T-cell (primary cell): ENCODE results near the gene SNAPIN. TPM values are rescaled to one million over a fixed set of nuclear protein-coding genes. Genes with fewer than 3 reads are reported as not detected.

Source experiments
- ATAC-seq, 4 experiments: fragments of 200-7000 bp in 3 of 4; fragments of 150-1000 bp in 1 of 4; cut with Tn5 transposase; replicated peaks in 1 of 4; 1 replicate in 3 of 4; 2 replicates in 1 of 4; pipeline ENCODE4 v1.10.0; 2021; ENCODE audit warnings: moderate library complexity in 3 of 4, mild to moderate bottlenecking in 2 of 4, moderate number of reproducible peaks in 1 of 4
- CTCF ChIA-PET, 2 donors: fragments of 300-600 bp; sonication (Branson Sonifier 250); formaldehyde crosslinking; loops; one replicate each; lab custom pipeline; 2022; ENCODE audit warnings: antibody characterized with exemption in 2 of 2; lab: Charles Lee
- POLR2A ChIA-PET, 2 donors: fragments of 300-600 bp; sonication (Branson Sonifier 250); formaldehyde crosslinking; loops; one replicate each; lab custom pipeline; 2022; ENCODE audit warnings: antibody characterized with exemption in 2 of 2; lab: Charles Lee
- DNase-seq, 35 experiments: peaks; one replicate each; pipeline versions ENCODE4 v3.0.0 to v3.0.0-alpha.2; 2013 to 2023
- H3K27ac ChIP-seq: one replicate; pipeline ENCODE4 v1.5.1; 2013; ENCODE audit warnings: low read length
- H3K27me3 ChIP-seq, 2 experiments: replicated peaks in 1 of 2; 1 replicate in 1 of 2; 2 replicates in 1 of 2; pipeline versions ENCODE4 v1.6.1 to v1.7.0; 2013; ENCODE audit warnings: low read length in 1 of 2, mixed read lengths in 1 of 2; ENCODE audit not compliant: control insufficient read depth in 2 of 2, insufficient read depth in 2 of 2; ENCODE audit errors: extremely low read depth in 1 of 2
- H3K36me3 ChIP-seq, 2 donors: 1 replicate in 1 of 2; 2 replicates in 1 of 2; pipeline versions ENCODE4 v1.6.1 to v1.7.0; 2013; ENCODE audit warnings: low read length in 1 of 2; ENCODE audit not compliant: control insufficient read depth in 2 of 2, insufficient read depth in 1 of 2; ENCODE audit errors: extremely low read depth in 1 of 2
- H3K4me1 ChIP-seq, 2 experiments: 1 replicate in 1 of 2; 2 replicates in 1 of 2; pipeline versions ENCODE4 v1.6.1 to v1.7.0; 2013; ENCODE audit warnings: low read length in 2 of 2, mixed read lengths in 1 of 2; ENCODE audit not compliant: insufficient read depth in 2 of 2, control insufficient read depth in 1 of 2; ENCODE audit errors: extremely low read depth in 1 of 2
- H3K4me3 ChIP-seq, 2 donors: 1 replicate in 1 of 2; 2 replicates in 1 of 2; pipeline versions ENCODE4 v1.5.1 to v1.7.0; 2013; ENCODE audit warnings: mild to moderate bottlenecking in 2 of 2, low read length in 1 of 2, moderate library complexity in 1 of 2; ENCODE audit not compliant: control insufficient read depth in 1 of 2; ENCODE audit errors: extremely low read depth in 1 of 2
- H3K9me3 ChIP-seq: 2 replicates; pipeline ENCODE4 v1.7.0; 2013
- H3K27ac Mint-ChIP-seq, 2 donors: one replicate each; pipeline ENCODE4 v1.8.0; 2020 to 2021; ENCODE audit warnings: mild to moderate bottlenecking in 2 of 2, mixed read lengths in 2 of 2
- H3K27me3 Mint-ChIP-seq, 2 donors: one replicate each; pipeline ENCODE4 v1.8.0; 2021 to 2022; ENCODE audit warnings: mixed read lengths in 2 of 2
- H3K36me3 Mint-ChIP-seq: one replicate; pipeline ENCODE4 v1.8.0; 2021; ENCODE audit warnings: mixed read lengths
- H3K4me1 Mint-ChIP-seq, 3 donors: one replicate each; pipeline ENCODE4 v1.8.0; 2020 to 2022; ENCODE audit warnings: mixed read lengths in 3 of 3, mild to moderate bottlenecking in 1 of 3
- H3K4me3 Mint-ChIP-seq, 3 donors: one replicate each; pipeline ENCODE4 v1.8.0; 2020 to 2022; ENCODE audit warnings: mild to moderate bottlenecking in 3 of 3, mixed read lengths in 3 of 3, moderate library complexity in 3 of 3
- H3K9me3 Mint-ChIP-seq, 3 donors: one replicate each; pipeline ENCODE4 v1.8.0; 2020 to 2022; ENCODE audit warnings: mixed read lengths in 3 of 3
- WGBS: methylation state at CpG from one replicate; pipeline ENCODE4 v1.1.5; 2013; ENCODE audit warnings: missing lambda C conversion rate; ENCODE audit not compliant: insufficient coverage; 5-methylcytosine and 5-hydroxymethylcytosine counted together
- total RNA-seq, 35 experiments: library from RNA in 6 of 35; stranded (reverse) in 6 of 35; fragments of 120-200 nt in 1 of 35; gene quantifications; one replicate each; pipeline versions ENCODE4 v1.2.1 to v1.2.4 and lab custom pipeline; 2013 to 2026

Gene SNAPIN
- total RNA-seq, 5 donors from 2014 or later (not counting 1 experiment from before 2014, with no cell fraction given), result 16.1 to 29.8 (median 26.6) TPM

DNA sequence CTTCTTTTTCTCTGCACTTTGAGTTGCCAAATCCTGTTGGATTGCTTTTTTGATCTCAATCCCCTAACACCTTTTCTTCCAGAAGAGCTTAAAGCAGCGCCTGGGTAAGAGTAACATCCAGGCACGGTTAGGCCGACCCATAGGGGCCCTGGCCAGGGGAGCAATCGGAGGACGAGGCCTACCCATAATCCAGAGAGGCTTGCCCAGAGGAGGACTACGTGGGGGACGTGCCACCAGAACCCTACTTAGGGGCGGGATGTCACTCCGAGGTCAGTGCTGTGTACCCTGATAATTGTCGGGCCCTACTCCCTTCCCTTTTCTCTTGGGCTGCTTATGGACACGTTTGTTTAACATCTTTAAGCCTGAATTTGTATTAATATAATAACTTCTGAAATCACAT lies 16.3 kb upstream of the SNAPIN start:
- H3K4me1 ChIP-seq, result peaks cover 9 to 23% of the 10 kb centered on the region in 2 experiments
- WGBS, result 100% methylated on average over 5 of the region's 11 CpGs
- ATAC-seq (no peak), DNase-seq (peak in 1 of 35 experiments; percentile 17)
- no peak overlapping the region for H3K4me3 ChIP-seq
- peaks cover 22 to 96% of the 10 kb centered on the region in 2 donors for H3K36me3 ChIP-seq
- no peaks in the 10 kb centered on the region for H3K27me3 ChIP-seq
- Mint-ChIP-seq H3K27ac (peak overlapping the region in 1 of 2 donors; percentile 59), H3K4me1 (peaks cover 68 to 76% (median 69%) of the 10 kb centered on the region in 3 donors), H3K4me3 (no peak overlapping the region), H3K9me3 (no peaks in the 10 kb centered on the region), H3K27me3 (no peaks in the 10 kb centered on the region), H3K36me3 (peaks cover 52% of the 10 kb centered on the region)
- CTCF ChIA-PET, result no interaction called here
- H3K27ac ChIP-seq, result no peak overlapping the region
- H3K9me3 ChIP-seq, result no peaks in the 10 kb centered on the region
- POLR2A ChIA-PET, result interaction anchor here in 1 of 2 donors (0.6 kb wide), 1 partner anchor 9 kb away, joined by 9 read pairs; no protein-coding TSS in a partner anchor

DNA sequence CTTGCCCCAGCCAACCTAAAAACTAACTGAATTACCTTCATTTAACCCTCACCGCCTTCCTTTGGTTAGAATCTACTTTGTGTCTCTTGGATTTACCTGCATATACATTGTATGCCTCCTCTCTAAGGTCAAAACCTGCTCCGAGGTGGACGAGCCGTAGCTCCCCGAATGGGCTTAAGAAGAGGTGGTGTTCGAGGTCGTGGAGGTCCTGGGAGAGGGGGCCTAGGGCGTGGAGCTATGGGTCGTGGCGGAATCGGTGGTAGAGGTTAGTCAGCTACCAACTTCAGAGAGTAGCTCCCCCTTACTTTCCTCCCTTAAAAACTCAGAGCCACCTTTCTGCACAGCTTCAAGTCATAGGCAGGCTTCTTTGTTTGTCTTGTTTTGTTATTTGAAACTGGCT lies 15.4 kb upstream of the SNAPIN start:
- DNase-seq (peak in 1 of 35 experiments; percentile 11), ATAC-seq (no peak)
- no peaks in the 10 kb centered on the region for H3K27me3 ChIP-seq
- peaks cover 9 to 30% of the 10 kb centered on the region in 2 experiments for H3K4me1 ChIP-seq
- WGBS, result 93% methylated on average over 3 of the region's 11 CpGs
- peak overlapping the region; percentile 60 to 87 for H3K27ac Mint-ChIP-seq
- H3K4me3 Mint-ChIP-seq, result no peak overlapping the region
- H3K4me1 Mint-ChIP-seq, result peaks cover 70 to 74% (median 70%) of the 10 kb centered on the region in 3 donors
- peaks cover 19 to 91% of the 10 kb centered on the region in 2 donors for H3K36me3 ChIP-seq
- H3K36me3 Mint-ChIP-seq, result peaks cover 50% of the 10 kb centered on the region
- no peak overlapping the region for H3K27ac ChIP-seq
- no peaks in the 10 kb centered on the region for H3K27me3 Mint-ChIP-seq
- POLR2A ChIA-PET, result interaction anchor here in 1 of 2 donors (0.6 kb wide), 1 partner anchor 9 kb away, joined by 4 read pairs; the partner anchor contains the start of gene CHTOP
- H3K9me3 ChIP-seq, result no peaks in the 10 kb centered on the region
- no peaks in the 10 kb centered on the region for H3K9me3 Mint-ChIP-seq
- CTCF ChIA-PET, result interaction anchor here in 1 of 2 donors (0.6 kb wide), 1 partner anchor 100 kb away, joined by 3 read pairs; no protein-coding TSS in a partner anchor
- H3K4me3 ChIP-seq, result no peak overlapping the region

DNA sequence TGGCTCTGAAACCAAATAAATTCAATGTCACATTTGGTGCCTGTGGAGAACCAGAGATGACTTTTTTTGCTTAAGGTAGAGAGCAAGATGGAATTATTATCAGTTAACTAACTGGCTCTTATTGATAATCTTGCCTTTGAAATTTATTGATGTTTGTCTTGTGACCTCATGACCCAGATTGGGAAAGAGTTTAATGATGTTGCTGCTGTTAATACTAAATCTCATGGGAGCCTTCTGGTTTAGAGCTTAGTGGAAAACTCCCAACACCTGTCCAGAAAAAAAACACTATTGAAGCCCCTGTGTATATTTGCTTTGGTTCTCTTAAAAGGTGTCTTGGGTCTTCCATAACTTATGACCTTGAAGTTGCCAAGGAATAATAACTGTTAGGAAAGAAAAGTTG lies 14.7 kb upstream of the SNAPIN start:
- H3K27me3 Mint-ChIP-seq, result no peaks in the 10 kb centered on the region
- Histone ChIP-seq H3K27me3 (no peaks in the 10 kb centered on the region), H3K27ac (no peak overlapping the region), H3K4me3 (no peak overlapping the region), H3K36me3 (peaks cover 15 to 84% of the 10 kb centered on the region in 2 donors), H3K4me1 (peaks cover 11 to 37% of the 10 kb centered on the region in 2 experiments), H3K9me3 (no peaks in the 10 kb centered on the region)
- H3K9me3 Mint-ChIP-seq, result no peaks in the 10 kb centered on the region
- H3K4me3 Mint-ChIP-seq, result no peak overlapping the region
- H3K27ac Mint-ChIP-seq, result peak overlapping the region; percentile 25 to 87
- DNase-seq (no peak), ATAC-seq (no peak)
- H3K36me3 Mint-ChIP-seq, result peaks cover 50% of the 10 kb centered on the region
- H3K4me1 Mint-ChIP-seq, result peaks cover 71 to 74% (median 73%) of the 10 kb centered on the region in 3 donors
- POLR2A ChIA-PET, result interaction anchor here in 1 of 2 donors (0.6 to 0.8 kb wide), 2 partner anchors 8 to 21 kb away, joined by 3 read pairs; no protein-coding TSS in a partner anchor
- CTCF ChIA-PET, result no interaction called here

DNA sequence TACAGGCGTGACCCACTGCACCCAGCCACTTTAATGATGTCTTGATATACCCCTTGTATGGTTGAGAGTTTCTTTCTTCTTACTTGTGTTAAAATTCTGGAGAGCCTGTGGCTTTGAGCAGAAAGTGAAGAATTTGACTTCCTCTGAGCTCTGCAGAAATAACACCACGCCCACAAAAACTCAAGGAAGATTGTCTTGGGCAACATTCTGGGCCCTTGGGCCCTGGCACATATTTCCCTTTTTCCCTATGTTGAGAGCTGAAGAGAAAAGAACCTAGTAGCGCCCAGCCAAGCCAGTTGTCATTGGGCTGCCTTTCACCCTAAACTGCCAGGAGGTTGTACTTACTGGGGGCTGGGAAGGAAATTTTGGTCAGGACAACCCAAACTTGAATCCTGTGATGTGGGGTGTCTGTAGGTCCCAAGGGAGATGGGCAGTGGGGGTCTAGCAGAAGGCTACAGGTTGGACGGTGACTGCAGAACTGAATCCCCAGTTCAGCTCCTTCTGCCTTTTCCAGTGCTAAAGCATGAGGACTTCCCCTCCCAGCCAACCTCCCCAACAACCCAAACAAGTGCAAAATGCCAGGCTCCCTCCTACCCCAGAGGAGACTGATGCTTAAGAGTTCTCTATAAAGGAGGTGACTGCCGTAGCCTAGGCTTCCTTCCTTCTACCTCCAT lies 11.7 kb upstream of the SNAPIN start:
- peaks cover 44% of the 10 kb centered on the region for H3K36me3 Mint-ChIP-seq
- POLR2A ChIA-PET, result interaction anchor here in 1 of 2 donors (1.7 kb wide), 1 partner anchor 13 kb away, joined by 6 read pairs; the partner anchor contains the start of gene CHTOP
- no peaks in the 10 kb centered on the region for H3K27me3 Mint-ChIP-seq
- CTCF ChIA-PET, result interaction anchor here (0.6 to 1.4 kb wide), 2 partner anchors 13 to 1909 kb away, joined by 3 to 4 read pairs; partner anchors contain the start of gene CHTOP (in 1 of the 2)
- peak in 1 of 35 experiments; percentile 20 for DNase-seq
- no peaks in the 10 kb centered on the region for H3K9me3 Mint-ChIP-seq
- peaks cover 15 to 55% of the 10 kb centered on the region in 2 donors for H3K36me3 ChIP-seq
- H3K4me1 Mint-ChIP-seq, result peaks cover 70 to 82% (median 73%) of the 10 kb centered on the region in 3 donors
- no peaks in the 10 kb centered on the region for H3K9me3 ChIP-seq
- WGBS, result no CpG with 5 or more reads among the region's 5 CpGs
- H3K27me3 ChIP-seq, result no peaks in the 10 kb centered on the region
- peaks cover 25 to 53% of the 10 kb centered on the region in 2 experiments for H3K4me1 ChIP-seq
- no peak for ATAC-seq
- H3K4me3 ChIP-seq, result no peak overlapping the region
- H3K27ac ChIP-seq, result no peak overlapping the region
- peak overlapping the region; percentile 72 to 79 for H3K27ac Mint-ChIP-seq
- peak overlapping the region in 1 of 3 donors; percentile 68 for H3K4me3 Mint-ChIP-seq

DNA sequence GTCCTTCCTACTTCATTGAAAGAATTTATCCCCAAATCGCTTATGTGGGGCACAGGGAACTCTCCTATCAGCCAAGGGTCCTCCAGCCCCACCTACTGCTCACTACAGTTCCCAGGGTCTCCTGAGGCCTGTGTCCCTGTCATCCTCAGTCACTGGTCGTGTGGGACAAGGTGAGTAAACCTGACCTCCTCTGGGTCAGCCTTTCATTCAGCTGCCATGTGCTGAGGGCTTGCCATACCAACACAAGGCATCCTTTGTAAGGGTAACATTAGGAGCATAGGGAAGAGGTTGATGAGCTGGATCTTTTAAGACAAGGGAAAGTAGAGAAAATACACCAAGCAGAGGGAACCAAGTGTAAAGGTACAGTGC lies 11.2 kb upstream of the SNAPIN start:
- WGBS, result 80% methylated on average over 2 of the region's 2 CpGs
- Histone ChIP-seq H3K27me3 (no peaks in the 10 kb centered on the region), H3K9me3 (no peaks in the 10 kb centered on the region), H3K36me3 (peaks cover 10 to 49% of the 10 kb centered on the region in 2 donors), H3K27ac (no peak overlapping the region), H3K4me3 (no peak overlapping the region), H3K4me1 (peaks cover 25 to 48% of the 10 kb centered on the region in 2 experiments)
- POLR2A ChIA-PET, result interaction anchor here in 1 of 2 donors (1.7 kb wide), 1 partner anchor 13 kb away, joined by 6 read pairs; the partner anchor contains the start of gene CHTOP
- CTCF ChIA-PET, result interaction anchor here (0.6 to 1.4 kb wide), 2 partner anchors 13 to 1910 kb away, joined by 3 to 4 read pairs; partner anchors contain the start of gene CHTOP (in 1 of the 2)
- Mint-ChIP-seq H3K27me3 (no peaks in the 10 kb centered on the region), H3K9me3 (no peaks in the 10 kb centered on the region), H3K27ac (peak overlapping the region; percentile 13 to 81), H3K4me1 (peaks cover 66 to 78% (median 70%) of the 10 kb centered on the region in 3 donors), H3K4me3 (peak overlapping the region in 1 of 3 donors; percentile 68), H3K36me3 (peaks cover 40% of the 10 kb centered on the region)
- ATAC-seq (no peak), DNase-seq (no peak)

DNA sequence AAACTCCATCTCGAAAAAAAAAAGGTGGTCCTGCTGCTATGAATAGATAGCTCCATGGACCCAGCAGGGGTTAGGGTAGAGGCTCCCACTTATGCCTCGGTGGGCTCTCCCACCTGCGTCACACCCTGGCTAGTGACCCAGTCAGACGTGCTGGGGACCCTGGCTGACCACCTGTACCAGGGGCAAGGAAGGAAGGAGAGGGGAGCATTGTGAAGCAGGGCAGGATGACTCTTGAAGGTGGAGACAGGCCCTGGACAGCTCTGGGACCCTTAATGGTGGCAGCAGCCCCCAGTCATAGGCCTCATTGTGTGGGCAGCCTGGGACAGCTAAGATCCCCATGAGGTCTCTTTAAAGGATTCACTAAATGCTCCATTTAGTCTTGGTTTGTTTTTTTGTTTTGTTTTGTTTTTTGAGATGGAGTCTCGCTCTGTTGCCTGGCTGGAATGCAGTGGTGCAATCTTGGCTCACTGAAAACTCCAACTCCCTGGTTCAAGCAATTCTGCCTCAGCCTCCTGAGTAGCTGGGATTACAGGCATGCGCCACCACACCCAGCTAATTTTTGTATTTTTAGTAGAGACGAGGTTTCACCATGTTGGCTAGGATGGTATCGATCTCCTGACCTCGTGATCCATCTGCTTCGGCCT lies 10.4 kb upstream of the SNAPIN start:
- WGBS, result 94% methylated on average over 6 of the region's 10 CpGs
- Mint-ChIP-seq H3K27me3 (no peaks in the 10 kb centered on the region), H3K27ac (peak overlapping the region; percentile 95 to 96), H3K36me3 (peaks cover 37% of the 10 kb centered on the region), H3K9me3 (no peaks in the 10 kb centered on the region), H3K4me3 (peak overlapping the region in 1 of 3 donors; percentile 68), H3K4me1 (peaks cover 60 to 70% (median 67%) of the 10 kb centered on the region in 3 donors)
- no peak overlapping the region for H3K27ac ChIP-seq
- no peak overlapping the region for H3K4me3 ChIP-seq
- H3K36me3 ChIP-seq, result peaks cover 10 to 41% of the 10 kb centered on the region in 2 donors
- no peaks in the 10 kb centered on the region for H3K9me3 ChIP-seq
- ChIA-PET POLR2A (interaction anchor here in 1 of 2 donors (0.6 to 1.0 kb wide), 2 partner anchors 14 to 77 kb away, joined by 3 to 4 read pairs; partner anchors contain the start of gene CHTOP), CTCF (interaction anchor here in 1 of 2 donors (1.4 kb wide), 1 partner anchor 14 kb away, joined by 4 read pairs; the partner anchor contains the start of gene CHTOP)
- no peaks in the 10 kb centered on the region for H3K27me3 ChIP-seq
- DNase-seq, result no peak
- H3K4me1 ChIP-seq, result peaks cover 25 to 48% of the 10 kb centered on the region in 2 experiments
- no peak for ATAC-seq
